GM19438 (cell line): ENCODE results near the gene ZFPM1.
"Not testable (repeated sequence)": the region's sequence is repeated elsewhere in the genome, so short reads cannot be mapped to it uniquely, and the experiment has no call there.

ENCODE experiments used
- ATAC-seq: cut with Tn5 transposase; IDR thresholded peaks from one replicate; pipeline ENCODE4 v1.9.1; 2021; ENCODE audit warnings: low read depth; ENCODE audit not compliant: unreplicated experiment

ZFPM1 gene

DNA sequence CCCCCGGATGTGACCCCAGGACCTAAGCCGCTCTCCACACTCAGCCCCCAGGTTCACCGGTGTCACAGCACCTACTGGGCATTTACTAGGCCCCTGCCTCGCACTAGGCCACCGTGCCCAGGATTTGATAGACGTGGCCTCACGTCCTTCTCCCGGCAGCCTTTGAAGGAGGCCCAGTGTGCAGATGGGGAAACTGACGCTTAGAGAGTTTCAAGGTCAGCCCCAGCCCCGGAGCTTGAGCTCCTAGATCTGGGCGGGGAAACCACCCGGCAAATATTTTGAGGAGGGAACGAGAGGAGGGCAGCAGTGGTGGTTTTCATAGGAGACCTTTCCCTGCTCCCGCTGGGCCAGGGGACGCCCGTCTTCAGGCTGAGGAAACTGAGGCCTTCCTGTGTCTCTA lies 10.3 kb downstream of the ZFPM1 start:
- ATAC-seq = no peak

DNA sequence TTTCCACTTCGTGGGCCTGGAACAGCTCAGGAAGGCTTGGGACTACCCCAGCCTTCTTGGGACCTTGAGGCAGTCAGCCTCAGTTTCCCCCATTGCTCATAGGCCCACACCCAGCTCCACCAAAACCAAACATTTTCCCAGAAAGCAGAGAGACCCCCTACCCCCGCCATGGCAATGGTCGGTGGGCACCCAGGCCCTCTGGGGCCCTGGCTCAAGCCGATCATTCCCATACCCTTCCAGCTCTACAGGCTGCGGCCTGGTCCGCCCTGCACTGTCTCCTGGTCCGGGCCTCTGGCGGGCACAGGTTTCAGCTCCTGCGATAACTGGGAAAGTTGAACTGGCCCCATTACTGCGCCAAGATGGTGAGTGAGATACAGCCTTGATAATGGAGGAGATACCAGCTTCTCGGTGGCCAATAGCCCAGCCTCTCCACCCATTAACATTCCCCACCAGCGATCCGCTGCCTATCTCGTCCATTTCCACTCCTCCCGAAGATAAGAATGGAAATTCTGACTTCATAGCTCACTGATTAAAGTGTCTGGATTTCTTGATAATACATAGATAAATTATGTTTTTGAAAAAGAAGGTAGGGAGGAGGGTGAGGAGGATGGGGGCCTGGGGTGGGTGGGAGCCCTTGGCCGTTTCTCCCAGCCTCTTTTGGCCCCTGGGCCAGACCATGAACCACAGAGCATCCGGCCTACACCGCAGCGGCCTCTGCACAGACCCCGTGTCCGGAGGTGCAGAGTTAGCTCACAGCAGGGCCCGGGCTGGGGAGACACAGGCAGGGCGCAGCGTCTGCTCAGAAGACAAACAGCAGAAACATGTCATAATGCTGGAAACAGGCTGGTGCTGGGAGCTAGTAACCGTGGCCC lies 11.6 kb downstream of the ZFPM1 start:
- no peak for ATAC-seq

DNA sequence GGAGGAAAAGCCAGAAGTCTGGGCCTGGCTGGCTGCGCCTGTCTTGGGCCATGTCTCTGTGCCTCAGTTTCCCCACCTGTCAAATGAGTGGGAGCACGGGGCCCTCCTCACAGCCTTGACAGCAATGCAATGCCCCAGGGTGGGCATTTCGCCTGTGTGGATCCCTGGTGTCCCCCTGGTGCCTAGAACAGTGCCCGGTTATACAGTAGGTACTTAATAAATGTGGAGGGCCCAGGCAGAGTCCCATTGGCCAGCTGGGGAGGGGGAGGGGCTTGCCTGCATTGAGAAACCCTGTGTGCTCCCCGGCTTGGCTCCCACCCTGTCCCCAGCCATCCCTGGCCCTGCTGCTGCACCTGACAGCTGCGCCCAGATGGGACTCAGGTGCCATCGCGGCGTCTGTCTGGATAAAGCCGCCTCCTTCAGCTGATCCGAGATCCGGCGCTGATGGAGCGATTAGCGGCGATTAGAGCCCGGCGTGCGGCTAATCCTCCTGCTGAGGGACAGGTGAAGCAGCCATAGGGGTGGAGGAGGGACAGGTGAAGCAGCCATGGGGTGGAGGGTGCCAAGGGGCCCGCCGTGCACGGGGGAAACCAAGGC lies 12.4 kb downstream of the ZFPM1 start:
- no peak for ATAC-seq

DNA sequence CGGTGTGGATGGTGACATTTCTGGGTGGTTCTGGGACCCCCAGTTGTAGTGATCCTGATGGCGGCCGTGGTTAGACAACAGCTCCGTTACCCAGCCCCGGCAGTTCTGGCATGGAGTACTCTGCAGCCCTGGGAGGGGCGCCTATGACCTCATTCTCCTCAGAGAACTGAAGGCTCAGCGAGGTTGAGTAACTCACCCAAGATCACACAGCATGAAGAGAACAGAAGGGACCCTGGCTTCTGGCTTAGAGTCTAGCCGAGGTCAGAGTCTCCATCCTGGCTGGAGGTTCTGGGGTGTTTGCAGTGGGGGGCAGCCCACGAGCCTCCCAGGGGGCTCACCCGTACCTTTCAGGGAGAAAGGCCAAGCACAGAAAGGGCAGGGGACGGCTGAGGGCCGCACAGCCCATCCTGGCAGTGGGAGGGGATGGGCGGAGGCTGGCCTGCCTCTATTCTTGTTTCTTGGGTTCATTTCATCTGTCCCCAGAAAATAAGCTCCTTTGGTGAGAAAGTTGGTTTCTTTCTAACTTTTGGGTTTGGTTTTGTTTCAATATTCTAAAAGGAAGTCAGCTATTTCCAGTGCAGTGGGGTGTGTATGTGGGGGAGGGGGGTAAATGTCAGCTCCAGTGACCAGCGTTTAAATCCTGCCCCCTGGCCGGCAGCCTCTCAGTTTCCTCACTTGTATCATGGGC lies 13.2 kb downstream of the ZFPM1 start:
- ATAC-seq = no peak

DNA sequence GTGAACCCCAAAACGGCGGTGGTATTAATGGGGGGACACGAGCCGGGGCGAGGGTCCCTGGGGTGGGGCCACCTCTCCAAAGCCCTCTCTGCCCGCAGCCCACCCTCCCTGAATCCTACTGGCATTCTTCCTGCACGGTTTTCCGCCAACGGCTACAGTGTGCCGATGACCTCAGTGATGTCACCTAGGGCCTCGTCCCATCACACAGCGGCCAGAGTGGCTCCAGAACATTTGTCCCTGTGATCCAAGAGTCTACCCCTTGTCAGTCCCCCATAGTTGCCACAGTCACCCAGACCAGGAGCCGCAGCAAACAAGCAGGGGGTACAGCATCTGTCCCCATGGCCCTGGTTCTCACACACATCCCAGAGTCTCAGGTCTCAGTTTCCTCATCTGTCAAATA lies 13.9 kb downstream of the ZFPM1 start:
- no peak for ATAC-seq

DNA sequence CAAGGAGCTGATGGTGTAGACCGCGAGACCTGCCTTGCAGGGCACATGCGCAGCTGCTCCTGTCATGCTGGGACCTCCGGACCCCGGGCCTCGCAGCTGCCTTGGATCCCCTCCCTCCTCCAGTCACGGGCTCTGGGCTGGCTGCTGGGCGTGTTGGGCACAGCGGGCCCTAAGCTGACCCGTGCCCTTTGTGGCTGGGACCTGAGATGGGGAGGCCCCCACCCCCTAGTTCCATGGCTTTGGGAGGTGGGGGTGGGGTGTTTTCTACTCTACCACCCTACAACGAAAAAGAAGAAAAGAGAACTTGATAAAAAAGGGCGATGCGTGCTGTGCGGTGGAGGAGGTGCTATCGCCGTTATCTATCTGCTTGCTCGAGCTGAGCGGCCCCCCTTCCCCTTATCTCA lies 14.5 kb downstream of the ZFPM1 start:
- ATAC-seq = no peak

DNA sequence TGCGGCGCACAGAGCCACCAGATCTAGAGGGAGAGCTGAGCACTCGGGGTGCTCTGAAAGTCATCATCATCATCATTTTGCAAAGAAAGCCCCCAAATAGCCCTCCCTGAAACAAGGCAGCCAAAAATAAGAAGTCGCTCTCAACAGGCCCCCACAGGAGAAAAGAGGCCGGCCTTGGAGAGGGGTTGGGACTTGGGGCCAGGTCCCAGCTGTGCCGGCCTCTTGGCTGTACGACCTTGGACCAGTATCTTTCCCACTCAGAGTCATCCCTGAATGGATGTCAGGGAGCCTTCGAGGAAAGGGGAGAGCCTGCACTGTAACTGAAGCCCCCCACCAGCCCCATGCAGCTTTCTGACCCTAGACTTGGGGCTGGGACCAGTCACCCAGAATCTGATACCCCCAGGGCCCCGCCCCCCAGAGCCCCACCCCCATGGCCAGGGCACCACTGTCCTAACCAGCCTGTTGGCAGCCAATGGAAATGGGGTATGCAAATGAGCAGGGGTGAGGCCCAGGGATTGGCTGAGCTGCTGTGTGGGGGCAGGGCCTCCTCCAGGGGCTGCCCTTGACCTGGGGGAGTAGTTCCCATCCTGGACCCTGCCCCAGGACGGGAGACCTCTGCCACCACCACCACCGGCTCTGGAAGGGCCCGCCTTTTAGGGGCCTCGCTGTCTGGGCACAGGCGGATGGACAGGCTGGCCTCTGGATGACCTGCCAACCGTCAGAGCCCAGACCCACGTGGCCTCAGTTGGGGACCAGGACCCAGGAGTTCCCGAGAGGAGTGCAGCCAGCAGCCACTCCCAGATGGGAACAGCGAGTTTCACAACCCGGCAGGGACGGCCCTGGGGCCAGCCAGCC lies 15.4 kb downstream of the ZFPM1 start:
- ATAC-seq = no peak

DNA sequence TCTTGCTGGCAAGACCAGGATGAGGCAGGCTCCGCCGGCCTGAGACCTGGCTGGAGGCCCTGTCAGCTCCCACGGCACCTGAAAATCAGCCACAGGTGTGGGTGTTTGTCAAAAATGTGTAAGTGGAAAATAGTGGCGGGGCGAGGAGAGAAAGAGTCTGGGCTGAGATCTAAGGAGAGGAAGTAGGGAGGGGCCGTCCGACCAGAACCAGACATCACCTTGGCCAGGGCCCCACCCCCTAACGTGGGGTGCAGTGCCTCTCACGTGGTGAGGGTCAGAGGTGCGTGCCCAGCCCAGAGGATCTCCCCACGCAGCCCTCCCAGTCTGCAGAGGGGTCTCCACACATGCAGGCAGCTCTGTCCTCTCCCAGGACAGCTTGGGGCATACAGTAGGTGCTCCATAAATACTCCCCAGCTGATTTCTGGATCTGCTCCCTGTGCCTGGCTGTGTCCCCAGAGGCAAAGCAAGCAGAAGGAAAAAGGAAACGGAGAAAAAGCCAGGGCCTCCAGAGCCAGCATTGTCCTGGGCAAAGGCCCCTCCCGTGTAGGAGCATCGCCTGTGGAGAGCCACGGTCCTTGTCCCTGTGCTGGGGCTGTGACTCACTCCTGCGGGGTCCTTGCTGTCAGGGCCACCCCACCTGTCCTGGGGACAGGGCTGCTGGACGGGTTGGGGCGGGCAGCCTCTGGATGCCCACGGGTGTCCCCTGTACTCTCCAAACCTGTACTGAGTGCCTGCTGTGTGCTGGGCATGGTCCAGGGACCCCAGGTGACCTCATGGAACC lies 16.7 kb downstream of the ZFPM1 start:
- ATAC-seq = no peak

DNA sequence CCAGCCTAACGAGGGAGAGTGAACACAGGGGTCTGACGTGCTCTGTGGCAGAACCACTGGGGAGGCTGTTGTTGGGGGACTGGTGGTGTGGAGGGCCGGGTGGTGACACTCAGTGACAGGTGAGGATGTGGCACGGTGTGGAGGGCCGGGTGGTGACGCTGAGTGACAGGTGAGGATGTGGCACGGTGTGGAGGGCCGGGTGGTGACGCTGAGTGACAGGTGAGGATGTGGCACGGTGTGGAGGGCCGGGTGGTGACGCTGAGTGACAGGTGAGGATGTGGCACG lies 17.3 kb downstream of the ZFPM1 start:
- not testable (repeated sequence) for ATAC-seq

DNA sequence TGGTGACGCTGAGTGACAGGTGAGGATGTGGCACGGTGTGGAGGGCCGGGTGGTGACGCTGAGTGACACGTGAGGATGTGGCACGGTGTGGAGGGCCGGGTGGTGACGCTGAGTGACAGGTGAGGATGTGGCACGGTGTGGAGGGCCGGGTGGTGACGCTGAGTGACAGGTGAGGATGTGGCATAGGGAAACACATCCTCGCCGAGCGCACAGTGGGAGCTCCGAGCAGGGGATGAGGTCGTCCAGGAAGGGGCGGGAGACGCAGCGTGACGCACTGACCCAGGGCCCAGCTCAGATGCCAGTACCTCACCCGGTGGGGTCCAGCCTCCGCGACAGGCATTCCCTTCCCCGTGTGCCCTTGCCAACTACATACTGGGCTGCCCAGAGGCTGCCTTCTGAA lies 17.6 kb downstream of the ZFPM1 start:
- ATAC-seq = not testable (repeated sequence)

DNA sequence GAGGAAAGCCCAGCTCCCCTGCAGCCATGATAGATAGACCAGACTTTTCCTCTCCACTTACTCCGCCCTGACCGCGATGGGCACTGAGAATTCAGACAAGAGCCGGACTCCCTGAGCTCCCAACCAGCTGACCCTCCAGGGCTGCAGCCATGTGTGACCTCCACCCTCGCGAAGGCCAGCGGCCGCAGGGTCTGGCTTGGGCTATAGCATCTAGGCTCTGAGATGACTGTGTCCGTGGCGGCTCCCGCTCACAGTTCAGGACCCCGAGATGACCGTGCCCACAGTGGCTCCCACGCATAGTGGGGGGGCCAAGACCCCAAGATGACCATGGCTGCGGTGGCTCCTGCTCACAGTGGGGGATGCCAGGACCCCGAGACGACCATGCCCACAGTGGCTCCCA lies 18.0 kb downstream of the ZFPM1 start:
- ATAC-seq = no peak

DNA sequence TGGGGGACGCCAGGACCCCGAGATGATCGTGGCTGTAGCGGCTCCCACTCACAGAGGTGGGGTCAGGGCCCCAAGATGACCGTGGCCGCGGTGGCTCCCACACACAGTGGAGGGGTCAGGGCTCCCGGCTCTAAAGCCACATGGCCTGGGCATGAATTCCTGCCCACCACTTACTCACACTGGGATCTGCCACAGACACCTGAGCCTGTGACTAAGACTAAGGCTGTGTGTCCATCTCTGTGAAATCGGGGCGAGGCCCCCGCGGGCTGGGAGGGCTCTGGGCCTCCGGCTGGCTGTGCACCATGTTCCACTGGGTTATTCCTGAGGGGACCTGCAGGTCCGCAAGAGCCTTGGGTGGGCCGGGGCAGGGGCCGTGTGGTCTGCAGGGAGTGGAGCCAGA lies 18.5 kb downstream of the ZFPM1 start:
- no peak for ATAC-seq

DNA sequence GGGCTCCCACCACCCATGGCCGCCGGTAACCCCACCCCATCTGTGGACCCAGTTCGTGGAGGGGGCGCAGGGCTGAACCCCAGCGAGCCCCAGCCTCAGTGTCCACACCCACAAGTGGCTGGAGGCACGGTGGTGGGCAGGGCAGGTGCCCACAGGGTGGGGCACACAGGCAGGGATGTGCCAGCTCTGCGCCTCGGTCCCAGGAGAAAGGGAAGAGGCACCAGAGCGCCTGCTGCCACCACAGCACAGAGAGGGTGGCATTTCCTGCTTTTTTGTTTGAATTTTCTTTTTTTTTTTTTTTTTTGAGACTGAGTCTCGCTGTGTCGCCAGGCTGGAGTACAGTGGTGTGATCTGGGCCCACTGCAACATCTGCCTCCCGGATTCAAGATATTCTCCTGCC lies 19.0 kb downstream of the ZFPM1 start:
- ATAC-seq = no peak

DNA sequence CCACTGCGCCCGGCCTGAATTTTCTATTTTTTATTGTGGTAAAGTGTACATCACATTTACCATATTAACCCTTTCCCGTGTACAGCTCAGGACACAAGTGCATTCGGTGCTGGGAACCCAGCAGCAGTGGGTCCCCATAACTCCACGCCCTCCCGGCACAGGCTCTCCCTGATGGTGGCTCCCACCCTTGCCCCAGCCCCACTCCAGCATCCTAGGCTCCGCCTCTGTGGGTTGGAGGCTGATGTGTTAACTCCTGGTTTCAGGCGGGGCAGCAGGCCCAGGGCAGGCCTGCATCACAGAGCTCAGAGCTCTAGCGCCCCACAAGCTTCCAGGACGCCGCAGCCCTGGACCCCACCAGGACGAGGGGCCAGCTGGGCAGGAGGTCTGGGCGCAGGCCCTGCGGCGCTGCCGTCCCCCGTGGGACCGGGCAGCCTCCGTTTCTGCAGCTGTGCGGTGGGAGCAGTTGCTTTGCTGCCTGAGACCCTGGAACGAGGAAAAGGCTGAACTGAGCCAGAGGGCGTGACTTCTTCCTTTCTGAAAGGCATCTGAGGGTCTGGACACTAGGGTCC lies 19.6 kb downstream of the ZFPM1 start:
- no peak for ATAC-seq

DNA sequence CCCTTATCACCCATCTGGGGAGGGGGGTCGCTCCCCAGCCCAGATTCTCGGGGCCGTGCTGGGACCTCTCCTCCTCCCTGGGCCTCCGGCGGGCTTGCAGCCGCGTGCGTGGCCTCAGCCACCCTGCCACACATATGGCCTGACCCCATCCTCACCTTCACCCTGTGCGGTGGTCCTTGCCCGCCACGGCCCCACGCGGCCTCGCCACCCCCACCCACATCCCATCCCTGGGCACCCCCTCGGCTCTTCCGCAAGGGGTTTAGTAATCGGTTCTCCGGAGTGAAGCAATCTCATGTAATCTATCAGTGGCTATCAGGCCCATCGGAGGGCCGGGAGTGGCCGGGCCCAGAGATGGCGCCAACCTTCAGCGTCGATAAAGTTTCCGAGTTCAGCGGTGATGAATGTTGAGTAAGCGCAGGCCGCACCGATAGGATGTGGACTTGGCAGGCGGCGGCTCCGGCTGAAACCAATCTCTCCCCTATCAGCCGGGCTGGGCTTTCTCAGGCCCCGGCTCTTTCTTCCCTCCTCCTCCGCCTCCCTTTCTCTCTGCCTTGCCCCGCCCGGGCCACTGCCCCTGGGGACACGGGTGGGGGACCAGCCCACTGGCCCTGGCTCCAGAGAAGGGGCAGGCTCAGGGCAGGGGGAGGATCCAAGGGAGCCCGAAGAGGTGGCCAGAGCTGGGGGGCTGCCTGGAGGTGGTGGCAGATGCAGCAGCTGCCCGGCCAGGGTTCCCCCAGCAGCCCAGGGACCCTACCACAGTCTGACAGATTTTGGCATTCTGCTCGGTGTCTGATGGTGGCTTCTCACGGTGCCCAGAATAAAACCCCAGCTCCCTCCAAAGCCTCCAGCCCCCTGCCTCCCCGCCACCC lies 20.8 kb downstream of the ZFPM1 start:
- no peak for ATAC-seq

DNA sequence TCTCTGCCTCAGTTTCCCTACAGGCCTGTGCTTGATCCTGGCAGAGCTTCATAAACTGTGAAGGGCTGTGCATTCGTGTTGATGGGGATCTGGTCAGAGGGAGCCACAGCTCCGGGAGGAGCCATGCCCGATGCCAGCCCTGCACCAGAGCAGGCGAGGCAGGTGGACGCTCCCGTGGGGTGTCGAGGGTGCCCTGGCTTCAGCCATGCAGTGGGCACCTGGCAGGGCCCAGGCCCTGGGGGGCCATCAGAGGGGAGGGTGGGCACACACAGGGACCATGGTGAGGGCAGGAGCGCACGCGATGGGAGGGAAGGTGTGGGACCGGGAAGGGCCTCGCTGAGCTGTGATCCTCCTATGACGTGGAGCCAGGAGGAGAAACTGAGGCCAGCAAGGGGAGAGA lies 22.0 kb downstream of the ZFPM1 start:
- ATAC-seq = no peak

DNA sequence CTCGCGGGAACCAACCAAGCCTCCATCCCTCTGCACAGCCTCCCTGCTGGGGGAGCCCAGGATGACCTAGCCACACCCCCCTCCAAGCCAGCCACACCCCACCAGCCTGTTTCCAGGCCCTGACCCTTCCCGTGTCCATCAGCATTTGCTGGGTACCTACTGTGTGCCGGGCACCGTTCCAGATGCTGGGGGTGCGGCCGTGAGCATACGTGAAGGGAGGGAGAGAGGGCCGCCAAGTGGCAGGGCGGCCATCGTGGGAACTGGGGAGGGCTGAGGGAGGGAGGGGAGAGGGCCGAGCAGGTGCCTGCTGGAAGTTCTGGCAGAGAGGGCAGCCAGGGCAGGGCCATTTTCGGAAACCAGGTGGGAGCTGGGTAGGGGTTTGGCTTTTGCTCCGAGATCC lies 23.1 kb downstream of the ZFPM1 start:
- no peak for ATAC-seq

DNA sequence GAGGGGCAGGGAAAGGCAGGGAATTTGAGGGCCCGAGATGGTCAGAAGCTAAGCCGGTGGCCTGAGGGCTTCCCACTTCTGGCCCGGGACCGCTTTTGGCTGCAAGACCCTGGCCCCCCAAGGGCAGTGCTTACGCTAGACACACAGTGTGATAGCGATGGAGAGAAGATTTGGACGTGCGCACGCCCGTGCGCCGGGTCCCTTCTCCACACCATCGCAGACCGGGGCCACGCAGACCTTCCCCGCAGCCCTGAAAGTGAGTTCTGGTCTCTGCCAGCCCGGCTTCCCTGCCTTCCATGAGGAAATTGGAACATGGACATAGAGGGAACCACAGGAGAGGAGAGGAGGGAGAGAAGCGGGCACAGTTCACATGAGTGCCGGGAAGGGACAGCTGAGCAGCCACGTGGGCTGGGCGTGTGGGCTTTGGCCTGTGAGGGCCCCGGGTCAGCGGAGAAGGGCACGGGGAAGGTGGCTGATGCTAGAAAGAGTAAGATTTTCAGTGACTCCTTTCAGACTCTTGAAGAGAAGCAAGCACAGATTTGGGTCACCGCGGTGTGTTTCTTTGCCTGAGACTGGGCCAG lies 23.8 kb downstream of the ZFPM1 start:
- ATAC-seq = no peak
